Measurements from ENCODE around the gene CD59. TPM values are rescaled to one million over a fixed set of nuclear protein-coding genes. Genes with fewer than 3 reads are reported as not detected.

CD59 gene
- total and polyA plus RNA-seq, 9 donors = 73.0 to 807 (median 288) TPM

- no peak overlapping the region for H3K27ac ChIP-seq
- 85 to 93% (median 90%) methylated on average over 5 of the region's 5 CpGs for WGBS, 3 donors
- no peaks in the 10 kb centered on the region for H3K27me3 ChIP-seq
- no peaks in the 10 kb centered on the region for H3K4me1 ChIP-seq (ENCODE audit: insufficient read depth)
- no peaks in the 10 kb centered on the region for H3K9me3 ChIP-seq
- DNase-seq = no peak
- intact Hi-C loops (cut with DNase I) = no loop called here
- no peak for TF ChIP-seq CTCF (IDR thresholded peaks at IDR 0.05)
- TF ChIP-seq EP300 (IDR thresholded peaks at IDR 0.05) = no peak
- TF ChIP-seq POLR2A (IDR thresholded peaks at IDR 0.05) = no peak
- no peaks in the 10 kb centered on the region for H3K36me3 ChIP-seq
- H3K4me3 ChIP-seq = no peak overlapping the region
Observed at GRCh38 chr11:33659370-33660139, 76.7 kb downstream of the CD59 start.

- H3K4me3 ChIP-seq = no peak overlapping the region
- TF ChIP-seq CTCF (IDR thresholded peaks at IDR 0.05) (no peak), EP300 (IDR thresholded peaks at IDR 0.05) (no peak), POLR2A (IDR thresholded peaks at IDR 0.05) (no peak)
- no peaks in the 10 kb centered on the region for H3K4me1 ChIP-seq (ENCODE audit: insufficient read depth)
- no peaks in the 10 kb centered on the region for H3K36me3 ChIP-seq
- intact Hi-C loops (cut with DNase I) = no loop called here
- H3K27me3 ChIP-seq = no peaks in the 10 kb centered on the region
- 68 to 80% (median 71%) methylated on average over 22 of the region's 22 CpGs for WGBS, 3 donors
- H3K9me3 ChIP-seq = no peaks in the 10 kb centered on the region
- no peak overlapping the region for H3K27ac ChIP-seq
- no peak for DNase-seq
Observed at GRCh38 chr11:33658195-33658900, 77.9 kb downstream of the CD59 start.

- no peak overlapping the region for H3K27ac ChIP-seq
- intact Hi-C loops (cut with DNase I) = no loop called here
Observed at GRCh38 chr11:33657757-33658156, 78.5 kb downstream of the CD59 start.

GRCh38 chr11:33656768-33657167 lies 79.5 kb downstream of the CD59 start:
- no peaks in the 10 kb centered on the region for H3K36me3 ChIP-seq
- H3K4me1 ChIP-seq (ENCODE audit: insufficient read depth) = no peaks in the 10 kb centered on the region
- intact Hi-C loops (cut with DNase I) = no loop called here
- no peak overlapping the region for H3K4me3 ChIP-seq
- DNase-seq = no peak
- H3K27ac ChIP-seq = no peak overlapping the region
- 86 to 92% (median 92%) methylated on average over 7 of the region's 7 CpGs for WGBS, 3 donors
- H3K27me3 ChIP-seq = no peaks in the 10 kb centered on the region
- no peak for TF ChIP-seq CTCF (IDR thresholded peaks at IDR 0.05)
- TF ChIP-seq EP300 (IDR thresholded peaks at IDR 0.05) = no peak
- no peak for TF ChIP-seq POLR2A (IDR thresholded peaks at IDR 0.05)
- no peaks in the 10 kb centered on the region for H3K9me3 ChIP-seq

More at GRCh38 chr11:33657757-33658156, 78.5 kb downstream of the CD59 start:
- H3K4me1 ChIP-seq (ENCODE audit: insufficient read depth) = no peaks in the 10 kb centered on the region
- no peak for DNase-seq
- no peaks in the 10 kb centered on the region for H3K9me3 ChIP-seq
- 78 to 87% (median 82%) methylated on average over 3 of the region's 3 CpGs for WGBS, 3 donors
- no peaks in the 10 kb centered on the region for H3K36me3 ChIP-seq
- TF ChIP-seq CTCF (IDR thresholded peaks at IDR 0.05) = no peak
- TF ChIP-seq POLR2A (IDR thresholded peaks at IDR 0.05) = no peak
- no peak for TF ChIP-seq EP300 (IDR thresholded peaks at IDR 0.05)
- no peaks in the 10 kb centered on the region for H3K27me3 ChIP-seq
- H3K4me3 ChIP-seq = no peak overlapping the region
